Keratinocyte (primary cell): ENCODE data around the gene DOP1A. TPM values are rescaled to one million over a fixed set of nuclear protein-coding genes. Genes with fewer than 3 reads are reported as not detected.

ENCODE experiments used
- DNase-seq: peaks from one replicate; pipeline ENCODE4 v3.0.0-alpha.2; 2011; ENCODE audit warnings: low read depth, missing footprints, low spot score
- FAIRE-seq: peaks from 2 replicates; lab custom pipeline; 2011; peaks lifted over from hg19 to GRCh38; lab: Jason Lieb, UNC
- H2AFZ ChIP-seq: 2 replicates; pipeline ENCODE4 v1.6.0; 2012; ENCODE audit warnings: low read length, control low read depth, inconsistent platforms; ENCODE audit not compliant: control insufficient read depth
- H3K27ac ChIP-seq: 2 replicates; pipeline ENCODE4 v1.5.1; 2011; ENCODE audit warnings: low read length; ENCODE audit not compliant: control insufficient read depth, insufficient read depth
- H3K27me3 ChIP-seq: 3 replicates; pipeline ENCODE4 v1.6.0; 2011; ENCODE audit warnings: low read length; ENCODE audit not compliant: control insufficient read depth, insufficient read depth; ENCODE audit errors: extremely low read depth
- H3K36me3 ChIP-seq, 2 experiments: 2 replicates in 1 of 2; 3 replicates in 1 of 2; pipeline ENCODE4 v1.5.1; 2011; ENCODE audit warnings: low read length in 2 of 2, mild to moderate bottlenecking in 1 of 2; ENCODE audit not compliant: control insufficient read depth in 2 of 2, insufficient read depth in 2 of 2; ENCODE audit errors: extremely low read depth in 1 of 2
- H3K4me1 ChIP-seq: 3 replicates; pipeline ENCODE4 v1.5.1; 2011; ENCODE audit warnings: low read length; ENCODE audit not compliant: control insufficient read depth, insufficient read depth; ENCODE audit errors: extremely low read depth
- H3K4me2 ChIP-seq: 3 replicates; pipeline ENCODE4 v1.6.0; 2011; ENCODE audit warnings: low read depth, low read length; ENCODE audit not compliant: control insufficient read depth, insufficient read depth; ENCODE audit errors: extremely low read depth
- H3K4me3 ChIP-seq, 3 experiments: fragments of 200-600 bp in 1 of 3; sonication (generic) in 1 of 3; 2 replicates in 2 of 3; 3 replicates in 1 of 3; pipeline ENCODE4 v1.5.1; 2011 to 2016; ENCODE audit warnings: low read length in 3 of 3, mild to moderate bottlenecking in 3 of 3, control low read depth in 2 of 3, inconsistent platforms in 1 of 3, low read depth in 1 of 3, mixed read lengths in 1 of 3, mixed run types in 1 of 3, moderate library complexity in 1 of 3; ENCODE audit not compliant: control insufficient read depth in 2 of 3, insufficient read depth in 2 of 3; ENCODE audit errors: extremely low read depth in 1 of 3
- H3K79me2 ChIP-seq: 2 replicates; pipeline ENCODE4 v1.6.0; 2012; ENCODE audit warnings: low read length; ENCODE audit not compliant: control insufficient read depth, insufficient read depth
- H3K9ac ChIP-seq: 3 replicates; pipeline ENCODE4 v1.6.0; 2011; ENCODE audit warnings: low read length; ENCODE audit not compliant: control insufficient read depth, insufficient read depth; ENCODE audit errors: extremely low read depth
- H3K9me1 ChIP-seq: 3 replicates; pipeline ENCODE4 v1.6.0; 2011; ENCODE audit warnings: low read length; ENCODE audit not compliant: control insufficient read depth, insufficient read depth; ENCODE audit errors: extremely low read depth
- H3K9me3 ChIP-seq: 2 replicates; pipeline ENCODE4 v1.5.1; 2012; ENCODE audit warnings: low read depth, low read length; ENCODE audit not compliant: control insufficient read depth
- H4K20me1 ChIP-seq: 3 replicates; pipeline ENCODE4 v1.6.0; 2011; ENCODE audit warnings: low read length; ENCODE audit not compliant: control insufficient read depth, insufficient read depth; ENCODE audit errors: extremely low read depth
- CTCF ChIP-seq, 3 experiments: IDR thresholded peaks in 1 of 3; conservative IDR thresholded peaks in 1 of 3; optimal IDR thresholded peaks in 1 of 3; 2 replicates in 2 of 3; 3 replicates in 1 of 3; pipeline versions ENCODE3 to v1.5.1; 2011; ENCODE audit warnings: low read length in 3 of 3, mild to moderate bottlenecking in 3 of 3, moderate library complexity in 2 of 3, control low read depth in 1 of 3, inconsistent platforms in 1 of 3; ENCODE audit not compliant: insufficient read depth in 2 of 3; ENCODE audit errors: extremely low read depth in 1 of 3
- EZH2 ChIP-seq: IDR thresholded peaks from one replicate; pipeline ENCODE4 v1.6.1; 2012; ENCODE audit warnings: inconsistent platforms, mild to moderate bottlenecking, low read length, moderate library complexity
- dilution Hi-C: fragments of 300-500 bp; cut with MboI; formaldehyde crosslinking; loops from one replicate; pipeline ENCODE4 v1.7.0; 2020; ENCODE audit warnings: low sequenced_read_pairs; ENCODE audit not compliant: extremely low pct_ligation_motif_present
- polyA plus RNA-seq, 5 experiments: library from polyadenylated mRNA; depleted of rRNA in 3 of 5; stranded (reverse) in 3 of 5; stranded (forward) in 1 of 5; unstranded in 1 of 5; fragments of >200 nt; gene quantifications; 1 replicate in 1 of 5; 2 replicates in 3 of 5; 3 replicates in 1 of 5; pipeline versions ENCODE4 v1.2.1 to v1.2.3, GENCODE V29; 2011 to 2012; ENCODE audit warnings: missing spikeins in 2 of 5, low read depth in 1 of 5, low replicate concordance in 1 of 5

Gene DOP1A
- polyA plus RNA-seq, 1 donor (not counting 4 experiments of a cell fraction or from before 2014, with no cell fraction given), result 14.1 TPM

- H3K36me3 ChIP-seq, result peaks cover 0 to 31% of the 10 kb centered on the region in 2 experiments
- peak overlapping the region; percentile 84 for H3K4me2 ChIP-seq
- H3K27me3 ChIP-seq, result no peaks in the 10 kb centered on the region
- H3K27ac ChIP-seq, result peak overlapping the region; percentile 88
- peak overlapping the region; percentile 89 to 90 (median 89) for H3K4me3 ChIP-seq
- DNase-seq (no peak), FAIRE-seq (no peak)
- dilution Hi-C loops, result no loop called here
- H3K79me2 ChIP-seq, result peaks cover 26% of the 10 kb centered on the region
- H3K9me1 ChIP-seq, result no peaks in the 10 kb centered on the region
- H3K9me3 ChIP-seq, result no peaks in the 10 kb centered on the region
- peak overlapping the region; percentile 98 for H2AFZ ChIP-seq
- no peak for TF ChIP-seq CTCF (optimal IDR thresholded peaks at IDR 0.05 in 1 of 3, IDR thresholded peaks at IDR 0.05 in 1 of 3, conservative IDR thresholded peaks at IDR 0.05 in 1 of 3; ENCODE audit: extremely low read depth in 1 of 3, insufficient read depth in 2 of 3, low read length in 3 of 3)
- TF ChIP-seq EZH2, result no peak
- H3K9ac ChIP-seq, result peak overlapping the region; percentile 93
- peaks cover 13% of the 10 kb centered on the region for H3K4me1 ChIP-seq
- H4K20me1 ChIP-seq, result no peaks in the 10 kb centered on the region
These were observed 125.0 kb downstream of the DOP1A start for GRCh38 chr6:83192456-83192855.

GRCh38 chr6:83192871-83193746, 125.6 kb downstream of the DOP1A start, which contains the start of the genes PGM3 and RWDD2A:
TSS of gene PGM3 (minus strand) at chr6:83193265. CDS start at chr6:83191012, 2,253 bp downstream.
TSS of gene RWDD2A (plus strand) at chr6:83193357. CDS start at chr6:83194452, 1,095 bp downstream.
- Histone ChIP-seq H3K9me3 (no peaks in the 10 kb centered on the region), H3K27ac (peak within 1 kb of the TSS; percentile 88), H4K20me1 (no peaks in the 10 kb centered on the region), H3K9ac (peak within 1 kb of the TSS; percentile 93), H2AFZ (peak within 1 kb of the TSS; percentile 98), H3K36me3 (peaks cover 0 to 29% of the 10 kb centered on the region in 2 experiments), H3K79me2 (peaks cover 26% of the 10 kb centered on the region), H3K9me1 (no peaks in the 10 kb centered on the region), H3K4me2 (peak within 1 kb of the TSS; percentile 84), H3K27me3 (no peaks in the 10 kb centered on the region), H3K4me1 (peaks cover 13% of the 10 kb centered on the region), H3K4me3 (peak within 1 kb of the TSS; percentile 89 to 90 (median 89))
- DNase-seq (no peak), FAIRE-seq (no peak)
- dilution Hi-C loops, result no loop called here
- TF ChIP-seq EZH2, result no peak
- no peak for TF ChIP-seq CTCF (optimal IDR thresholded peaks at IDR 0.05 in 1 of 3, IDR thresholded peaks at IDR 0.05 in 1 of 3, conservative IDR thresholded peaks at IDR 0.05 in 1 of 3; ENCODE audit: extremely low read depth in 1 of 3, insufficient read depth in 2 of 3, low read length in 3 of 3)
